ENCODE measurements around the gene FBXO24. TPM values are rescaled to one million over a fixed set of nuclear protein-coding genes. Genes with fewer than 3 reads are reported as not detected.
"Not testable (repeated sequence)": the region's sequence is repeated elsewhere in the genome, so short reads cannot be mapped to it uniquely, and the experiment has no call there.

FBXO24 gene
- total RNA-seq, 1 donor from 2014 or later: 0.52 TPM

DNA sequence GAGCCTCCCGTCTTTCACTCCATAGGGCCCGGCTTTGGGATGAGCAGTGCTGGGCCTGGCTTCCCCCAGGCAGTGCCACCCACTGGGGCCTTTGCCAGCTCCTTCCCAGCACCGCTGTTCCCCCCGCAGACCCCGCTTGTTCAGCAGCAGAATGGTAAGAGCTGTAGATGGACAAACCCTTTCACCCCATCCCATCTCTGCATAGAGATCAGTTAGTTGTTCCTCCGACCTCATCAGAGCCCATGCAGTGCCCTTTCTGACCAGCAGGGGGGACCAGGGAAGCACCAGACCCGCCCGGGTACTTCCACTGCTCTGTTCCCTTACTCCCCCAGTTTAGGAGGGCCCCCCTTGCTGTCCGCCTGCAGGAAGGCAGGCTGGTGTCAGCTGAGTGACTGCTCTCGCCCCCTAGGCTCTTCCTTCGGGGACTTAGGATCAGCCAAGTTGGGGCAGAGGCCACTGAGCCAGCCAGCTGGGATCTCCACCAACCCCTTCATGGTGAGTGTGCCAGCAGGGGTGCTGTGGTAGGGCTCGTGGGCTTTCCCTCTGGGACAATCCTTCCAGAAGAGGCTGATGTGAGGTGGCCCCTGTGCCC is 22.2 kb upstream of the FBXO24 start:
- Histone ChIP-seq H3K4me3 (ENCODE audit: insufficient read depth, low read depth, low read length) (no peak overlapping the region), H4K20me1 (ENCODE audit: insufficient read depth, low read length) (no peaks in the 10 kb centered on the region), H3K27ac (ENCODE audit: low read depth, low read length) (no peak overlapping the region), H3K27me3 (ENCODE audit: insufficient read depth, low read length) (no peaks in the 10 kb centered on the region), H3K36me3 (ENCODE audit: insufficient read depth, low read length) (no peaks in the 10 kb centered on the region), H2AFZ (ENCODE audit: low read depth, low read length) (no peak overlapping the region), H3K9ac (ENCODE audit: low read length) (no peak overlapping the region), H3K9me3 (ENCODE audit: insufficient read depth, low read depth, low read length) (no peaks in the 10 kb centered on the region), H3K79me2 (ENCODE audit: insufficient read depth, low read length) (no peaks in the 10 kb centered on the region), H3K4me1 (ENCODE audit: insufficient read depth, low read length) (peaks cover 5% of the 10 kb centered on the region), H3K4me2 (ENCODE audit: low read length) (no peak overlapping the region)
- H3K4me1 Mint-ChIP-seq (ENCODE audit: low read depth, unreplicated experiment): no peaks in the 10 kb centered on the region
- peaks cover 2% of the 10 kb centered on the region for H3K36me3 Mint-ChIP-seq (ENCODE audit: low read depth, unreplicated experiment)
- TF ChIP-seq, protein P1, sequence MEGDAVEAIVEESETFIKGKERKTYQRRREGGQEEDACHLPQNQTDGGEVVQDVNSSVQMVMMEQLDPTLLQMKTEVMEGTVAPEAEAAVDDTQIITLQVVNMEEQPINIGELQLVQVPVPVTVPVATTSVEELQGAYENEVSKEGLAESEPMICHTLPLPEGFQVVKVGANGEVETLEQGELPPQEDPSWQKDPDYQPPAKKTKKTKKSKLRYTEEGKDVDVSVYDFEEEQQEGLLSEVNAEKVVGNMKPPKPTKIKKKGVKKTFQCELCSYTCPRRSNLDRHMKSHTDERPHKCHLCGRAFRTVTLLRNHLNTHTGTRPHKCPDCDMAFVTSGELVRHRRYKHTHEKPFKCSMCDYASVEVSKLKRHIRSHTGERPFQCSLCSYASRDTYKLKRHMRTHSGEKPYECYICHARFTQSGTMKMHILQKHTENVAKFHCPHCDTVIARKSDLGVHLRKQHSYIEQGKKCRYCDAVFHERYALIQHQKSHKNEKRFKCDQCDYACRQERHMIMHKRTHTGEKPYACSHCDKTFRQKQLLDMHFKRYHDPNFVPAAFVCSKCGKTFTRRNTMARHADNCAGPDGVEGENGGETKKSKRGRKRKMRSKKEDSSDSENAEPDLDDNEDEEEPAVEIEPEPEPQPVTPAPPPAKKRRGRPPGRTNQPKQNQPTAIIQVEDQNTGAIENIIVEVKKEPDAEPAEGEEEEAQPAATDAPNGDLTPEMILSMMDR (IDR thresholded peaks at IDR 0.05; ENCODE audit: insufficient read depth, low read depth, low read length): peak; percentile 84
- TF ChIP-seq EZH2 (IDR thresholded peaks at IDR 0.05; ENCODE audit: insufficient read depth, low read length): no peak
- FAIRE-seq: no peak
- no peak for DNase-seq (ENCODE audit: low read depth)
- peaks cover 2% of the 10 kb centered on the region for H3K27me3 Mint-ChIP-seq (ENCODE audit: low read depth, unreplicated experiment)
- H3K9me3 Mint-ChIP-seq (ENCODE audit: unreplicated experiment): no peaks in the 10 kb centered on the region
- no peak overlapping the region for H3K27ac Mint-ChIP-seq (ENCODE audit: unreplicated experiment)
- H3K4me3 Mint-ChIP-seq (ENCODE audit: unreplicated experiment): no peak overlapping the region

DNA sequence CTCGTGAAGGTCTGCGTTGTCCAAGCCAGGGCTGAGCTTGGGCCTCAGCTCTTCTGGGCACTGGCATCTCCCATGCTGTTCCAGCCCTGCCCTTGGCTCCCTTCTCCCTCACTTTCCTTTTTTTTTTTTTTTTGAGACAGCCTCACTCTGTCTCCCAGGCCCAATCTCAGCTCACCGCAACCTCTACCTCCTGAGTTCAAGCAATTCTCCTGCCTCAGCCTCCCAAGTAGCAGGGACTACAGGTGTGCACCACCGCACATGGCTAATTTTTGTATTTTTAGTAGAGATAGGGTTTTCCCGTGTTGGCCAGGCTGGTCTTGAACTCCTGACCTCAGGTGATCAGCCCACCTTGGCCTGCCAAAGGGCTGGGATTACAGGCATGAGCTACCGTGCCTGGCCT is 21.7 kb upstream of the FBXO24 start:
- not testable (repeated sequence) for H3K36me3 ChIP-seq (ENCODE audit: insufficient read depth, low read length); H3K27me3 ChIP-seq (ENCODE audit: insufficient read depth, low read length); H3K4me3 ChIP-seq (ENCODE audit: insufficient read depth, low read depth, low read length); H2AFZ ChIP-seq (ENCODE audit: low read depth, low read length); H3K79me2 ChIP-seq (ENCODE audit: insufficient read depth, low read length); H3K9me3 Mint-ChIP-seq (ENCODE audit: unreplicated experiment); H3K4me1 Mint-ChIP-seq (ENCODE audit: low read depth, unreplicated experiment); FAIRE-seq; H4K20me1 ChIP-seq (ENCODE audit: insufficient read depth, low read length); H3K4me3 Mint-ChIP-seq (ENCODE audit: unreplicated experiment); H3K27ac Mint-ChIP-seq (ENCODE audit: unreplicated experiment); H3K4me1 ChIP-seq (ENCODE audit: insufficient read depth, low read length); H3K27me3 Mint-ChIP-seq (ENCODE audit: low read depth, unreplicated experiment); H3K9ac ChIP-seq (ENCODE audit: low read length); H3K36me3 Mint-ChIP-seq (ENCODE audit: low read depth, unreplicated experiment); DNase-seq (ENCODE audit: low read depth); H3K27ac ChIP-seq (ENCODE audit: low read depth, low read length); H3K4me2 ChIP-seq (ENCODE audit: low read length); H3K9me3 ChIP-seq (ENCODE audit: insufficient read depth, low read depth, low read length)

DNA sequence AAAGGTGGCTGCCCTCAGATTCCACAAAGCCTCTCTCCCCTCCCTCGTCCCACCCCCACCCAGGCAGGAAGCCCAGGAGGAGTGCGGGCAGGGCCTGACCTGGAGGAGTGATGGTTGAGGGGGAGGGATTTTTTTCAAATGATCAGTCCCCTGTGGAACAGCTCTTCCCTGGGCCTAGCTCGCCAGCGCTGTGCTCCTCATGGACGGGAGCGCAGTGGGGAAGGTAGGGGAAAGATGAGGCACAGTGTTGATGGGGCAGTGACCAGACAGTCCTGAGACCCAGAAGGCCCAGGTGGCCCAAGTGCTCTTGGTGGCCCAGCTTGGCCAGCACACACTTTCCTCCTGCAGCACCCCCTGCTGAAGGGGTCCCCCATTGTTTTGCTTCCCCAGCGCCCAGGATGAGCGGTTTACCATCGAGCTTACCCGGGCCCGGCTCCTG is 21.0 kb upstream of the FBXO24 start:
- H3K9me3 ChIP-seq (ENCODE audit: insufficient read depth, low read depth, low read length): no peaks in the 10 kb centered on the region
- H3K4me1 Mint-ChIP-seq (ENCODE audit: low read depth, unreplicated experiment): no peaks in the 10 kb centered on the region
- H3K4me3 ChIP-seq (ENCODE audit: insufficient read depth, low read depth, low read length): no peak overlapping the region
- no peak overlapping the region for H3K4me2 ChIP-seq (ENCODE audit: low read length)
- H2AFZ ChIP-seq (ENCODE audit: low read depth, low read length): no peak overlapping the region
- peaks cover 12% of the 10 kb centered on the region for H3K4me1 ChIP-seq (ENCODE audit: insufficient read depth, low read length)
- H3K27ac ChIP-seq (ENCODE audit: low read depth, low read length): no peak overlapping the region
- H3K36me3 Mint-ChIP-seq (ENCODE audit: low read depth, unreplicated experiment): peaks cover 2% of the 10 kb centered on the region
- H3K27me3 ChIP-seq (ENCODE audit: insufficient read depth, low read length): no peaks in the 10 kb centered on the region
- peaks cover 3% of the 10 kb centered on the region for H3K27me3 Mint-ChIP-seq (ENCODE audit: low read depth, unreplicated experiment)
- no peak overlapping the region for H3K4me3 Mint-ChIP-seq (ENCODE audit: unreplicated experiment)
- no peak overlapping the region for H3K27ac Mint-ChIP-seq (ENCODE audit: unreplicated experiment)
- H4K20me1 ChIP-seq (ENCODE audit: insufficient read depth, low read length): no peaks in the 10 kb centered on the region
- FAIRE-seq (no peak), DNase-seq (ENCODE audit: low read depth) (no peak)
- H3K9ac ChIP-seq (ENCODE audit: low read length): no peak overlapping the region
- H3K36me3 ChIP-seq (ENCODE audit: insufficient read depth, low read length): no peaks in the 10 kb centered on the region
- no peaks in the 10 kb centered on the region for H3K9me3 Mint-ChIP-seq (ENCODE audit: unreplicated experiment)
- TF ChIP-seq EZH2 (IDR thresholded peaks at IDR 0.05; ENCODE audit: insufficient read depth, low read length): no peak
- TF ChIP-seq, protein P1 (IDR thresholded peaks at IDR 0.05; ENCODE audit: insufficient read depth, low read depth, low read length): no peak
- no peaks in the 10 kb centered on the region for H3K79me2 ChIP-seq (ENCODE audit: insufficient read depth, low read length)
